ENCODE data around the gene SETD2. TPM values are rescaled to one million over a fixed set of nuclear protein-coding genes. Genes with fewer than 3 reads are reported as not detected.

The SETD2 gene
- total and polyA plus RNA-seq, 4 donors = 12.9 to 62.5 (median 33.5) TPM

GRCh38 chr3:47098910-47099309 is 65.0 kb downstream of the SETD2 start:
- Histone ChIP-seq H3K4me1 (ENCODE audit: control insufficient read depth in 1 of 2, insufficient read depth in 2 of 2, low read length in 2 of 2) (no peaks in the 10 kb centered on the region), H3K9me3 (ENCODE audit: control insufficient read depth, low read length) (no peaks in the 10 kb centered on the region), H3K4me3 (ENCODE audit: low read length in 2 of 2) (no peak overlapping the region), H3K27ac (ENCODE audit: low read depth in 1 of 2, low read length in 2 of 2) (no peak overlapping the region), H3K36me3 (ENCODE audit: control insufficient read depth in 1 of 2, insufficient read depth in 2 of 2, low read length in 1 of 2) (no peaks in the 10 kb centered on the region), H3K27me3 (ENCODE audit: control insufficient read depth in 1 of 2, insufficient read depth in 2 of 2, low read length in 1 of 2) (no peaks in the 10 kb centered on the region)
- no peak for DNase-seq
- no peak for ATAC-seq (ENCODE audit: low FRiP score)
- WGBS, 2 donors = 55 to 57% methylated on average over 2 of the region's 2 CpGs
- intact Hi-C loops (cut with DNase I) = loop anchor here in 1 of 2 donors (10.0 kb wide), 1 partner anchor 66 kb away; the partner anchor contains the start of gene SETD2

GRCh38 chr3:47097864-47098263 is 66.0 kb downstream of the SETD2 start:
- no peak overlapping the region for H3K27ac ChIP-seq (ENCODE audit: low read depth in 1 of 2, low read length in 2 of 2)
- intact Hi-C loops (cut with DNase I) = loop anchor here in 1 of 2 donors (10.0 kb wide), 1 partner anchor 67 kb away; the partner anchor contains the start of gene SETD2

GRCh38 chr3:47096959-47097358 is 67.0 kb downstream of the SETD2 start:
- Histone ChIP-seq H3K4me1 (ENCODE audit: control insufficient read depth in 1 of 2, insufficient read depth in 2 of 2, low read length in 2 of 2) (no peaks in the 10 kb centered on the region), H3K9me3 (ENCODE audit: control insufficient read depth, low read length) (no peaks in the 10 kb centered on the region), H3K36me3 (ENCODE audit: control insufficient read depth in 1 of 2, insufficient read depth in 2 of 2, low read length in 1 of 2) (no peaks in the 10 kb centered on the region), H3K4me3 (ENCODE audit: low read length in 2 of 2) (no peak overlapping the region), H3K27me3 (ENCODE audit: control insufficient read depth in 1 of 2, insufficient read depth in 2 of 2, low read length in 1 of 2) (no peaks in the 10 kb centered on the region), H3K27ac (ENCODE audit: low read depth in 1 of 2, low read length in 2 of 2) (no peak overlapping the region)
- DNase-seq = no peak
- intact Hi-C loops (cut with DNase I) = loop anchor here in 1 of 2 donors (10.0 kb wide), 1 partner anchor 68 kb away; the partner anchor contains the start of gene SETD2
- 0 to 6% methylated on average over 1 of the region's 1 CpG for WGBS, 2 donors
- no peak for ATAC-seq (ENCODE audit: low FRiP score)

More at GRCh38 chr3:47097864-47098263, 66.0 kb downstream of the SETD2 start:
- Histone ChIP-seq H3K9me3 (ENCODE audit: control insufficient read depth, low read length) (no peaks in the 10 kb centered on the region), H3K27me3 (ENCODE audit: control insufficient read depth in 1 of 2, insufficient read depth in 2 of 2, low read length in 1 of 2) (no peaks in the 10 kb centered on the region), H3K36me3 (ENCODE audit: control insufficient read depth in 1 of 2, insufficient read depth in 2 of 2, low read length in 1 of 2) (no peaks in the 10 kb centered on the region), H3K4me3 (ENCODE audit: low read length in 2 of 2) (no peak overlapping the region), H3K4me1 (ENCODE audit: control insufficient read depth in 1 of 2, insufficient read depth in 2 of 2, low read length in 2 of 2) (no peaks in the 10 kb centered on the region)
- no peak for ATAC-seq (ENCODE audit: low FRiP score)
- DNase-seq = no peak
- 91 to 94% methylated on average over 5 of the region's 5 CpGs for WGBS, 2 donors

- Histone ChIP-seq H3K27me3 (ENCODE audit: control insufficient read depth in 1 of 2, insufficient read depth in 2 of 2, low read length in 1 of 2) (no peaks in the 10 kb centered on the region), H3K4me3 (ENCODE audit: low read length in 2 of 2) (no peak overlapping the region), H3K36me3 (ENCODE audit: control insufficient read depth in 1 of 2, insufficient read depth in 2 of 2, low read length in 1 of 2) (no peaks in the 10 kb centered on the region), H3K4me1 (ENCODE audit: control insufficient read depth in 1 of 2, insufficient read depth in 2 of 2, low read length in 2 of 2) (no peaks in the 10 kb centered on the region), H3K27ac (ENCODE audit: low read depth in 1 of 2, low read length in 2 of 2) (no peak overlapping the region), H3K9me3 (ENCODE audit: control insufficient read depth, low read length) (no peaks in the 10 kb centered on the region)
- intact Hi-C loops (cut with DNase I) = loop anchor here in 1 of 2 donors (10.0 kb wide), 1 partner anchor 73 kb away; the partner anchor contains the start of gene SETD2
- ATAC-seq (ENCODE audit: low FRiP score) (no peak), DNase-seq (no peak)
- 80 to 87% methylated on average over 3 of the region's 3 CpGs for whole genome bisulfite sequencing, 2 donors
Observed at GRCh38 chr3:47092090-47092489, 71.8 kb downstream of the SETD2 start.

- Histone ChIP-seq H3K4me1 (ENCODE audit: control insufficient read depth in 1 of 2, insufficient read depth in 2 of 2, low read length in 2 of 2) (no peaks in the 10 kb centered on the region), H3K4me3 (ENCODE audit: low read length in 2 of 2) (no peak overlapping the region), H3K27ac (ENCODE audit: low read depth in 1 of 2, low read length in 2 of 2) (no peak overlapping the region), H3K27me3 (ENCODE audit: control insufficient read depth in 1 of 2, insufficient read depth in 2 of 2, low read length in 1 of 2) (no peaks in the 10 kb centered on the region), H3K36me3 (ENCODE audit: control insufficient read depth in 1 of 2, insufficient read depth in 2 of 2, low read length in 1 of 2) (peaks cover 0 to 2% of the 10 kb centered on the region in 2 donors), H3K9me3 (ENCODE audit: control insufficient read depth, low read length) (no peaks in the 10 kb centered on the region)
- DNase-seq = no peak
- WGBS, 2 donors = 90 to 93% methylated on average over 2 of the region's 2 CpGs
- no peak for ATAC-seq (ENCODE audit: low FRiP score)
- intact Hi-C loops (cut with DNase I) = loop anchor here in 1 of 2 donors (10.0 kb wide), 1 partner anchor 75 kb away; the partner anchor contains the start of gene SETD2
Observed at GRCh38 chr3:47089630-47090029, 74.3 kb downstream of the SETD2 start.

- intact Hi-C loops (cut with DNase I) = no loop called here
- Histone ChIP-seq H3K4me1 (ENCODE audit: control insufficient read depth in 1 of 2, insufficient read depth in 2 of 2, low read length in 2 of 2) (peaks cover 0 to 2% of the 10 kb centered on the region in 2 donors), H3K36me3 (ENCODE audit: control insufficient read depth in 1 of 2, insufficient read depth in 2 of 2, low read length in 1 of 2) (peaks cover 1 to 7% of the 10 kb centered on the region in 2 donors), H3K27ac (ENCODE audit: low read depth in 1 of 2, low read length in 2 of 2) (no peak overlapping the region), H3K9me3 (ENCODE audit: control insufficient read depth, low read length) (no peaks in the 10 kb centered on the region), H3K27me3 (ENCODE audit: control insufficient read depth in 1 of 2, insufficient read depth in 2 of 2, low read length in 1 of 2) (no peaks in the 10 kb centered on the region), H3K4me3 (ENCODE audit: low read length in 2 of 2) (no peak overlapping the region)
- DNase-seq = no peak
- 87 to 90% methylated on average over 7 of the region's 7 CpGs for WGBS, 2 donors
- ATAC-seq (ENCODE audit: low FRiP score) = no peak
Observed at GRCh38 chr3:47086071-47086470, 77.8 kb downstream of the SETD2 start.

- no peak for DNase-seq
- 90 to 97% methylated on average over 3 of the region's 3 CpGs for WGBS, 2 donors
- intact Hi-C loops (cut with DNase I) = no loop called here
- no peaks in the 10 kb centered on the region for H3K27me3 ChIP-seq (ENCODE audit: control insufficient read depth in 1 of 2, insufficient read depth in 2 of 2, low read length in 1 of 2)
- peaks cover 6 to 11% of the 10 kb centered on the region in 2 donors for H3K36me3 ChIP-seq (ENCODE audit: control insufficient read depth in 1 of 2, insufficient read depth in 2 of 2, low read length in 1 of 2)
- H3K4me1 ChIP-seq (ENCODE audit: control insufficient read depth in 1 of 2, insufficient read depth in 2 of 2, low read length in 2 of 2) = peaks cover 0 to 2% of the 10 kb centered on the region in 2 donors
- no peak for ATAC-seq (ENCODE audit: low FRiP score)
- no peaks in the 10 kb centered on the region for H3K9me3 ChIP-seq (ENCODE audit: control insufficient read depth, low read length)
- no peak overlapping the region for H3K4me3 ChIP-seq (ENCODE audit: low read length in 2 of 2)
- H3K27ac ChIP-seq (ENCODE audit: low read depth in 1 of 2, low read length in 2 of 2) = no peak overlapping the region
Observed at GRCh38 chr3:47083786-47084185, 80.1 kb downstream of the SETD2 start.

- Histone ChIP-seq H3K36me3 (ENCODE audit: control insufficient read depth in 1 of 2, insufficient read depth in 2 of 2, low read length in 1 of 2) (peaks cover 6 to 11% of the 10 kb centered on the region in 2 donors), H3K27me3 (ENCODE audit: control insufficient read depth in 1 of 2, insufficient read depth in 2 of 2, low read length in 1 of 2) (no peaks in the 10 kb centered on the region), H3K4me3 (ENCODE audit: low read length in 2 of 2) (no peak overlapping the region), H3K27ac (ENCODE audit: low read depth in 1 of 2, low read length in 2 of 2) (no peak overlapping the region), H3K9me3 (ENCODE audit: control insufficient read depth, low read length) (no peaks in the 10 kb centered on the region), H3K4me1 (ENCODE audit: control insufficient read depth in 1 of 2, insufficient read depth in 2 of 2, low read length in 2 of 2) (peaks cover 0 to 2% of the 10 kb centered on the region in 2 donors)
- no peak for DNase-seq
- intact Hi-C loops (cut with DNase I) = no loop called here
- ATAC-seq (ENCODE audit: low FRiP score) = no peak
- WGBS, 2 donors = 97 to 98% methylated on average over 1 of the region's 1 CpG
Observed at GRCh38 chr3:47082519-47082918, 81.4 kb downstream of the SETD2 start.

- Histone ChIP-seq H3K4me3 (ENCODE audit: low read length in 2 of 2) (no peak overlapping the region), H3K36me3 (ENCODE audit: control insufficient read depth in 1 of 2, insufficient read depth in 2 of 2, low read length in 1 of 2) (peaks cover 6 to 9% of the 10 kb centered on the region in 2 donors), H3K9me3 (ENCODE audit: control insufficient read depth, low read length) (no peaks in the 10 kb centered on the region), H3K4me1 (ENCODE audit: control insufficient read depth in 1 of 2, insufficient read depth in 2 of 2, low read length in 2 of 2) (peaks cover 0 to 2% of the 10 kb centered on the region in 2 donors), H3K27me3 (ENCODE audit: control insufficient read depth in 1 of 2, insufficient read depth in 2 of 2, low read length in 1 of 2) (no peaks in the 10 kb centered on the region), H3K27ac (ENCODE audit: low read depth in 1 of 2, low read length in 2 of 2) (no peak overlapping the region)
- intact Hi-C loops (cut with DNase I) = no loop called here
- ATAC-seq (ENCODE audit: low FRiP score) (no peak), DNase-seq (no peak)
Observed at GRCh38 chr3:47079432-47079831, 84.5 kb downstream of the SETD2 start.

Data from aorta (tissue), 5 donors.